GM12878 (cell line): Measurements from ENCODE around the gene CC2D2B. TPM values are rescaled to one million over a fixed set of nuclear protein-coding genes. Genes with fewer than 3 reads are reported as not detected.

Experiments used
- ATAC-seq: fragments of 200-7000 bp; cut with Tn5 transposase; 3 replicates; pipeline ENCODE4 v1.9.1; 2020; ENCODE audit warnings: mild to moderate bottlenecking, moderate library complexity
- BruUV-seq: library from RNA; stranded (reverse); fragments of 400-500 nt; replicated peaks from 2 replicates; lab custom pipeline; 2021; lab: Mats Ljungman, UMichigan
- CTCF ChIA-PET: fragments of 300-600 bp; sonication (Branson Sonifier 250); formaldehyde crosslinking; extraction: SDS; loops from one replicate; lab custom pipeline; 2021; ENCODE audit warnings: inconsistent platforms; lab: Yijun Ruan, JAX
- POLR2A ChIA-PET: fragments of 350-600 bp; formaldehyde crosslinking; extraction: SDS; loops from one replicate; lab custom pipeline; 2021; ENCODE audit warnings: inconsistent platforms; lab: Charles Lee
- RAD21 ChIA-PET: fragments of 300-600 bp; sonication (Branson Sonifier 250); formaldehyde crosslinking; loops from one replicate; lab custom pipeline; 2023; ENCODE audit warnings: antibody characterized with exemption; ENCODE audit not compliant: unreplicated experiment; lab: Charles Lee
- SMC1A ChIA-PET: fragments of 300-600 bp; sonication (Branson Sonifier 250); formaldehyde crosslinking; loops from one replicate; lab custom pipeline; 2023; ENCODE audit not compliant: unreplicated experiment, uncharacterized antibody; lab: Charles Lee
- DNase-seq: peaks from one replicate; pipeline ENCODE4 v3.0.0-alpha.2; 2011; ENCODE audit warnings: low read depth, low spot score
- FAIRE-seq: peaks from 3 replicates; lab custom pipeline; 2011; peaks lifted over from hg19 to GRCh38; lab: Jason Lieb, UNC
- H2AFZ ChIP-seq: 2 replicates; pipeline ENCODE4 v1.6.0; 2011; ENCODE audit warnings: low read depth, low read length, control low read depth; ENCODE audit not compliant: control insufficient read depth
- H3K27ac ChIP-seq: 2 replicates; pipeline ENCODE4 v1.5.1; 2011; ENCODE audit warnings: control low read depth; ENCODE audit not compliant: control insufficient read depth, insufficient read depth
- H3K27me3 ChIP-seq, 2 experiments: replicated peaks in 1 of 2; 2 replicates each; pipeline versions ENCODE4 v1.6.0 to v1.6.1; 2011; ENCODE audit warnings: low read length in 1 of 2; ENCODE audit not compliant: control insufficient read depth in 2 of 2, insufficient read depth in 2 of 2
- H3K36me3 ChIP-seq, 2 experiments: 2 replicates each; pipeline ENCODE4 v1.5.1; 2011; ENCODE audit warnings: low read length in 1 of 2; ENCODE audit not compliant: control insufficient read depth in 2 of 2, insufficient read depth in 2 of 2
- H3K4me1 ChIP-seq: 2 replicates; pipeline ENCODE4 v1.6.1; 2011; ENCODE audit warnings: mild to moderate bottlenecking, low read length, moderate library complexity, mixed read lengths; ENCODE audit not compliant: control insufficient read depth, insufficient read depth
- H3K4me2 ChIP-seq: 2 replicates; pipeline ENCODE4 v1.6.0; 2011; ENCODE audit warnings: control low read depth; ENCODE audit not compliant: control insufficient read depth, insufficient read depth
- H3K4me3 ChIP-seq: fragments of 200-600 bp; sonication (generic); 2 replicates; pipeline ENCODE4 v1.5.1; 2016
- H3K79me2 ChIP-seq: 2 replicates; pipeline ENCODE4 v1.6.0; 2011; ENCODE audit warnings: low read length; ENCODE audit not compliant: control insufficient read depth, insufficient read depth
- H3K9ac ChIP-seq: 2 replicates; pipeline ENCODE4 v1.8.0; 2011; ENCODE audit warnings: low read length, control low read depth, mixed read lengths; ENCODE audit not compliant: control insufficient read depth, insufficient read depth
- H3K9me3 ChIP-seq: replicated peaks from 3 replicates; pipeline ENCODE4 v1.5.1; 2011; ENCODE audit warnings: mild to moderate bottlenecking, low read length; ENCODE audit not compliant: control insufficient read depth, insufficient read depth
- H4K20me1 ChIP-seq: 2 replicates; pipeline ENCODE4 v1.6.0; 2011; ENCODE audit not compliant: control insufficient read depth, insufficient read depth
- BACH1 ChIP-seq: fragments of 450-650 bp; IDR thresholded peaks from 2 replicates; pipeline ENCODE4 v1.6.1; 2017; ENCODE audit warnings: mild to moderate bottlenecking, borderline replicate concordance
- BHLHE40 ChIP-seq, 2 experiments: fragments of 450-650 bp in 1 of 2; IDR thresholded peaks; 2 replicates each; pipeline ENCODE4 v1.6.1; 2011 to 2017; ENCODE audit warnings: low read depth in 2 of 2, borderline replicate concordance in 1 of 2, improper control_type of control experiment in 1 of 2, low read length in 1 of 2, mild to moderate bottlenecking in 1 of 2
- CEBPB ChIP-seq, 2 experiments: fragments of 150-350 bp in 1 of 2; IDR thresholded peaks; 2 replicates each; pipeline ENCODE4 v1.6.1; 2012 to 2014; ENCODE audit warnings: low read depth in 2 of 2, low read length in 2 of 2, borderline replicate concordance in 1 of 2, inconsistent platforms in 1 of 2
- ETV6 ChIP-seq, 2 experiments: fragments of 450-650 bp in 1 of 2; IDR thresholded peaks in 1 of 2; conservative IDR thresholded peaks in 1 of 2; 2 replicates each; pipeline ENCODE4 v1.6.1; 2014; ENCODE audit warnings: antibody characterized with exemption in 1 of 2, borderline replicate concordance in 1 of 2, low read depth in 1 of 2, mild to moderate bottlenecking in 1 of 2, moderate library complexity in 1 of 2
- FOXM1 ChIP-seq: IDR thresholded peaks from 2 replicates; pipeline ENCODE4 v1.6.1; 2012; ENCODE audit warnings: low read depth, mild to moderate bottlenecking, inconsistent platforms, low read length, moderate library complexity
- HDAC6 ChIP-seq: fragments of 200-600 bp; sonication (generic); IDR thresholded peaks from one replicate; pipeline ENCODE4 v1.8.0; 2017; ENCODE audit warnings: antibody characterized with exemption; ENCODE audit not compliant: unreplicated experiment
- IRF3 ChIP-seq: fragments of 450-650 bp; IDR thresholded peaks from 2 replicates; pipeline ENCODE4 v1.6.1; 2014; ENCODE audit warnings: mild to moderate bottlenecking
- JUND ChIP-seq: IDR thresholded peaks from 2 replicates; pipeline ENCODE4 v1.6.1; 2012; ENCODE audit warnings: low read depth, mild to moderate bottlenecking, low read length, improper control_type of control experiment, moderate library complexity
- KAT2A ChIP-seq: conservative IDR thresholded peaks from 2 replicates; pipeline ENCODE4 v1.6.1; 2011; ENCODE audit warnings: low read depth, low read length; ENCODE audit not compliant: control insufficient read depth
- NFXL1 ChIP-seq: fragments of 450-650 bp; IDR thresholded peaks from 2 replicates; pipeline ENCODE4 v1.6.1; 2017; ENCODE audit warnings: antibody characterized with exemption, mild to moderate bottlenecking, borderline replicate concordance
- NFYB ChIP-seq: IDR thresholded peaks from 2 replicates; pipeline ENCODE4 v1.6.1; 2011; ENCODE audit warnings: low read depth, mild to moderate bottlenecking, low read length, improper control_type of control experiment, moderate library complexity; ENCODE audit not compliant: insufficient read depth
- PML ChIP-seq: IDR thresholded peaks from 2 replicates; pipeline ENCODE4 v1.6.1; 2012; ENCODE audit warnings: low read length, inconsistent platforms
- RBBP5 ChIP-seq: fragments of 200-600 bp; sonication (generic); conservative IDR thresholded peaks from 2 replicates; pipeline ENCODE4 v1.6.1; 2016
- RELA ChIP-seq: fragments of 450-650 bp; IDR thresholded peaks from 2 replicates; pipeline ENCODE4 v1.8.0; 2014; ENCODE audit warnings: borderline replicate concordance; ENCODE audit not compliant: partially characterized antibody
- SIN3A ChIP-seq: IDR thresholded peaks from 2 replicates; pipeline ENCODE4 v1.6.1; 2012; ENCODE audit warnings: low read depth, low read length, improper control_type of control experiment
- USF1 ChIP-seq: IDR thresholded peaks from 2 replicates; pipeline ENCODE4 v1.6.1; 2011; ENCODE audit warnings: borderline replicate concordance, low read depth, mild to moderate bottlenecking, moderate library complexity, mixed read lengths, low read length; ENCODE audit not compliant: insufficient read depth; ENCODE audit errors: extremely low read length
- ZBED1 ChIP-seq: IDR thresholded peaks from 2 replicates; pipeline ENCODE4 v1.6.1; 2016; ENCODE audit warnings: borderline replicate concordance
- ZBTB33 ChIP-seq: fragments of 450-650 bp; IDR thresholded peaks from 2 replicates; pipeline ENCODE4 v1.6.1; 2017; ENCODE audit warnings: mild to moderate bottlenecking
- ZNF622 ChIP-seq: fragments of 450-650 bp; IDR thresholded peaks from 2 replicates; pipeline ENCODE4 v1.6.1; 2017; ENCODE audit warnings: mild to moderate bottlenecking, inconsistent platforms
- WGBS: methylation state at CpG from one replicate; pipeline ENCODE4 v1.1.6; 2016; ENCODE audit warnings: low lambda C conversion rate; ENCODE audit not compliant: insufficient replicate concordance, insufficient coverage; ENCODE audit errors: missing lambda C conversion rate; 5-methylcytosine and 5-hydroxymethylcytosine counted together
- in situ Hi-C: fragments of 300-500 bp; cut with MboI; formaldehyde crosslinking; loops from 9 replicates; pipeline ENCODE4 v1.14.3; 2018; ENCODE audit warnings: mixed read lengths
- intact Hi-C: fragments of 100-400 bp; cut with micrococcal nuclease; formaldehyde crosslinking; loops from one replicate; pipeline ENCODE4 v1.14.2; 2022; ENCODE audit not compliant: unreplicated experiment
- polyA plus RNA-seq, 11 experiments: library from polyadenylated mRNA; depleted of rRNA in 4 of 11; unstranded in 6 of 11; stranded (reverse) in 5 of 11; fragments of >200 nt; fragmentation: Nextera tagmentation in 4 of 11; fragmentation: Illumina TruSeq in 1 of 11; extraction: Ambion mirVana in 4 of 11; extraction: Trizol in 1 of 11; gene quantifications; 1 replicate in 1 of 11; 2 replicates in 10 of 11; pipeline versions ENCODE4 v1.2.1 to v1.2.3, GENCODE V29; 2011 to 2016; ENCODE audit warnings: inconsistent platforms in 2 of 11, missing spikeins in 2 of 11, low read depth in 1 of 11
- total RNA-seq, 4 experiments: library from RNA; depleted of rRNA in 3 of 4; stranded (reverse); fragments of >200 nt in 3 of 4; fragmentation: Illumina TruSeq in 1 of 4; extraction: Trizol in 1 of 4; gene quantifications; 2 replicates each; pipeline versions ENCODE4 v1.2.1 to v1.2.3, GENCODE V29; 2013 to 2021

The CC2D2B gene
- total and polyA plus RNA-seq, 10 of the 15 experiments (the other 5 are each of a cell fraction or from before 2014, with no cell fraction given): 0.42 to 2.8 (median 0.78) TPM

- H3K27ac ChIP-seq: peak overlapping the region; percentile 78
- TF ChIP-seq JUND (0 out of 2 replicates have a peak, but pooled peaks have one; percentile 15), CEBPB (IDR thresholded peaks at IDR 0.05; ENCODE audit: borderline replicate concordance in 1 of 2, low read depth in 2 of 2, low read length in 2 of 2) (no peak), ZBTB33 (no peak), HDAC6 (no peak), BACH1 (no peak), ETV6 (conservative IDR thresholded peaks at IDR 0.05 in 1 of 2, IDR thresholded peaks at IDR 0.05 in 1 of 2; ENCODE audit: borderline replicate concordance in 1 of 2, low read depth in 1 of 2) (no peak), RBBP5 (no peak), ZNF622 (no peak), ZBED1 (no peak), NFXL1 (no peak), PML (no peak), SIN3A (no peak), USF1 (no peak), BHLHE40 (IDR thresholded peaks at IDR 0.05; ENCODE audit: borderline replicate concordance in 1 of 2, low read depth in 2 of 2, low read length in 1 of 2) (no peak), FOXM1 (no peak), IRF3 (no peak), RELA (no peak), NFYB (no peak), KAT2A (no peak)
Measured at GRCh38 chr10:95987685-95988426, 80.1 kb downstream of the CC2D2B start.

More at GRCh38 chr10:95987685-95988426, 80.1 kb downstream of the CC2D2B start:
- Histone ChIP-seq H2AFZ (peak overlapping the region; percentile 67), H3K36me3 (no peaks in the 10 kb centered on the region), H3K4me2 (peak overlapping the region; percentile 80), H3K79me2 (no peaks in the 10 kb centered on the region), H3K27me3 (no peaks in the 10 kb centered on the region), H3K4me3 (peak overlapping the region; percentile 46), H3K9me3 (no peaks in the 10 kb centered on the region), H3K4me1 (peaks cover 15% of the 10 kb centered on the region), H4K20me1 (no peaks in the 10 kb centered on the region), H3K9ac (peak overlapping the region; percentile 3; the same call in 1 of the 2 replicates)
- ChIA-PET POLR2A (no interaction called here), RAD21 (interaction anchor here (1.4 kb wide), 1 partner anchor 80 kb away, joined by 6 read pairs; the partner anchor contains the start of gene CC2D2B), SMC1A (interaction anchor here (0.6 to 3.0 kb wide), 3 partner anchors 19 to 294 kb away, joined by 3 to 12 read pairs (median 3); partner anchors contain the start of gene TCTN3), CTCF (interaction anchor here (0.8 to 1.1 kb wide), 2 partner anchors 29 to 542 kb away, joined by 4 to 5 read pairs; no protein-coding TSS in a partner anchor)
- in situ Hi-C loops (no loop called here), intact Hi-C loops (loop anchor here (10.0 kb wide), 1 partner anchor 293 kb away; the partner anchor contains the start of gene TCTN3)
- FAIRE-seq: peak; percentile 85
- DNase-seq: peak; percentile 45
- BruUV-seq: no TSS peak
- peak; percentile 97 for ATAC-seq
- 3% methylated on average over 2 of the region's 2 CpGs for WGBS
